NCI-H187 treated with DMSO at 0.1 percent for 48 hours (cell line): ENCODE results near the gene MAD1L1.

ENCODE experiments used
- DNase-seq: peaks from one replicate; lab custom pipeline; 2025; lab: John Stamatoyannopoulos, UW

Gene MAD1L1

DNA sequence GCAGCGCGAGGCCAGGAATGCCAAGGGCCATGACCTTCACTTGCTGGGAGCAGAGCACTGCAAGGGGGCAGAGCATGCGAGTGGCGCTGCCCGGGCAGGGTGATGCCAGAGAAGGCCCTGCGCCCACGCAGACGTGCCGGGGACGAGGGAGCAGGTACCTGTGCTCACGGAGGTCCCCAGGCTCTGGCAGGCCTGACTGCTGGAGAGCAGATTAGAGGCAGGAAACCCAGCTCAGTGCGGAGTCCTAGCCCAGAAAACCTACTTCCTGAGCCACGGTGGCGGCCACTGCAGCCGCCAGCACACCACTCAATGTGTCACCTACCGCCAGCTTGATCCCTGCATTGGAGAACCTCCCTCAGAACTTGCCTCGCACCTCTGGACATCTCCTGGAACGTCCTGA is 148.4 kb downstream of the MAD1L1 start:
- DNase-seq, result no peak

DNA sequence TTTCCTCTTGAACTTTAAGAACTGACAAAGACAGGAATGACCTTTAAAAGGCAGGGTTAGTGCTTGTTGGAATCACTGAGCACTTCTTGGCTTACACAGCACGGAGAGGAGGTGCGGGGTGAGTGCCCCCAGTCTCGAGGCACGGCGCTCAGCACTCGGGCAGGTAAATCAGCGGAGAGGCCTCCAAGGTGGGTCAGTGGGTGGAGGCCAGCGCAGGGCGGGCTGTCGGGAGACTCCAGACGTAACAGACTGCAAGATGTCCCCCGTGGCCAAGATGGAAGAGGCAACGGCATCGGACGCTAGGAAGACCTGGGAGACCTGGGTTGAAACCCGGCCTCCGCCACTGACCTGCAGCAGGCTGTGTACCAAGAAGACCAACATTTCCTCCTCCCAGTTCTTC is 149.4 kb downstream of the MAD1L1 start:
- no peak for DNase-seq

DNA sequence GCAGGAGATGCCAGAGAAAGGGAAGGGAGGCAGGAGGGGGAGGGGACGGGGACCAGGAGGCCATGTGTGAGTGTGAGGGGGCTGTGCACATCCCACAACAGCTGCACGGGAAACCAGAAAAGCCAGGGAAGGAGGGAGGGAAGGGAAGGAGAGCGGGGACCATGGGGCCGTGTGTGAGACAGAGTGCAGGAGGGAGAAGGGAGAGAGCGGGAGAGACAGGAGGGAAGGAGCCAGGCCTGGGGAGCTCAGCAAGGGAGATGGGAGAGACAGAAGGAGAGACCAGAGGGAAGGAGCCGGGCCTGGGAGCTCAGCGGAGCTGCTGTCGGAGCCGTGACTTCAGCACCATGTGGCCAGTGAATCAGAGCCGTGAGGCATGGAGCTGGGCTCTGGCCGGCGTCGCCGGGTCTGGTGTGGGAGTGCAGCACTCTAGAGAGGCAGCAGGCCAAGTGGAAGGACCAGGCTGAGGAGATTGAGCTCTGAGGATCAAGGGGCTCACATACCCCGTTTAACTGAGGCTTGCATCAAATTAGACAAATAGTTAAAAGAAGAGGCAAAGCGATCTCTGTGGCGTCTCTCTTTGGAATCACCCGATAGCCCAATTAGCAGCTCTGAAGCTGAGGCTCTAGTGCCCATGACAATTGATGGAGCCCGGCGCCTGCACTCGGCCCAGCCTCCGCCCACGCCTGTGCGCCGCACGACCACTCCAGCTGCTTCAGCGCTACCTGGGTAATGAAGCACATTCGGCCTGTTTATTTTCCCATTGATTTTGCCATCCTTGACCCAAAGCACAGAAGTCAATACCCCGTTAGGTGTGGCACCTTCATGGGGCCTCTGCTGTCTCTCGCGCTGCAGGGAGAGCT is 150.4 kb downstream of the MAD1L1 start:
- DNase-seq, result no peak

DNA sequence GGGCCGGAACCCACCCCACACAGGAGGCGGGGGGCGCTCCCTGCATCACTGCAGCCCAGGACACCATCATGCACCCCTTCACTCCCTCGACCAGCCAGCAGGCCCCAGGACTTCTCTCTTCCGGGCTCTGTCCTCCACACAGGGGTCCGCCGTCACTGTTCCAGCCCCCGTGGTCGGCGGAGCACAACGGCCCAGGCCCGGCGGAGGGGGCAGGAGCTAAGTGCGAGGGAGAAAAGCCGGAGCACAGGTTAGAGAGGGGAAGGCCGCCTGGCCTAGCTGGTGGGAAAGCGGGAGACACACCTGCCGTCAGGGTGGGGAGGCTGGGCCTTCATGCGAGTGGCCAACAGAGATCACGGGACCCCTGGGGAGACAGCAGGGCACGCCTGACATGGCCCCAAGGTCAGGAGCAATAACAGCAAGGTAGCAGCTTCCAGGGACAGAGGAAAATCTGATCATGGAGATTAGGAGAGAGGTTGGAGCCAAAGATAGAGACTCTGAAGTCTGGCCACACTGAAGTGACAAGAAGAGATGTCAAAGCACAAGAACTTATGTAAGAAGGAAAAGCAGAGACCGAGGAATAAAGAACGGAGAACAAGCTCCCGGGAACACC is 151.1 kb downstream of the MAD1L1 start:
- no peak for DNase-seq

DNA sequence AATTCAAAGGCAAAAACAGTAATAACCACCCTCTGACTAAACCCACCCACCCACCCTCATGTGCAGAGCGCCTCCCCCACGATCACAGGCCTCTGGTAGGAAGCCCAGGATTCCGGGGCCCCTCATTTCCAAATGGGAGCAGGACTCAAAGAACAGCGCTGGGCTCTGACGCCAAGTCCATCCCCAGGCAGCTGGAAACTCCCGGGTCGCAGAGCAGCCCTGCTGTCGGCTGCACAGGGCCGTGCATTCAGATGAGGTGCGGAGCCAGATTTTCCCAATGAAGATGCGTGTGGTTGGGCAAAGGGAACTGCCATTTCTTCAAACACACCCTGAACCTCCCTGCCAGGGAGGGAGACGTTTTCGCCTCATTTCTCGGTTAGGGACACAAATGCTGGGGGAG is 152.3 kb downstream of the MAD1L1 start:
- no peak for DNase-seq

DNA sequence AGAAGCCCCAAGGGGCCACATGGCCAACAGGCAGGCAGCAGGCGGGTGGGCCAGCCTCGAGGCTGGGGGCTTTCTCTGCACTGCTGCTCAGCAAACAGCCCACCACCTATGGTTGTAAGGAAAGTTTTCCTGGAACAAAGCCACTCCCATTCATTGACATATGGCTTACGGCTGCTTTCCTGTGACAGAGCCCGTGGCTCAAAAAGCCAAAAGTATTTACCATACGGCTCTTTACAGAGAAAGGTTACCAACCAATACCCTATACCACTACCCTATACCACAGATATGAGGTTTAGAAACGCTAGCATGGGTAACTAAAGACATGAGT is 152.7 kb downstream of the MAD1L1 start:
- DNase-seq, result no peak

DNA sequence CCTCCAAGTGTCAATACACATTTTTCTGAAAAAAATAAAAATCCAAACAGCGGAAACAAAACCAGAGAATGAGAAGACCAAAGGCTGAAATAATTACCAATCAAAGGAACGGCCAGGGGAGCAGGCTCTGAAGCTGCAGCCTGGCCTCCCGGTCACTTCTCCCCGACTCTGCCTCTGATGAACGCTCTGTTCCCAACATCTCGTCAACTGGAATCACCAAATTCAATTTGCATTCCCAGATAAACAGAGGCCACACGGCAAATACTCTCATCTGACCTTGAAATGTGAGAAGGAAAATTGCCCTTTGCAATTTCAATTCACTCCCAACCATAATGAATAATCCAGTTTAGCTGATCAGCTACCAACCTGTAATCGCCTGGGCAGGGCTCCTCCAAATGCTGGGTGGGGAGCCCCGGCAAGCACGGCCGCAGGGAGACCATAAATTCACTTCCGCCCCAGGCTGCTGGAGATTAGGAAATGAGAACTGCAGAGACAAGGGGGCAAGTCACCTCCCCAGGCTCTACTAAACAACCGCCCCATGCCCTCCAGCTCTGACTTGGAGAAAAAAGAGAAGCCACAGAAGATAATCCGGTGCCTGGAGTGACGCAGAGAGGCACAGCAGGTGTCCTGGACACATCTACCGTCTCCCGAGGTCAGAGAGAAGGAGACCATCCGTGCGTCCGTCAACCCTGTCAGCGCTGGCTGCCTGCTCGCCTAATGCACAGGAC is 153.2 kb downstream of the MAD1L1 start:
- DNase-seq, result no peak

DNA sequence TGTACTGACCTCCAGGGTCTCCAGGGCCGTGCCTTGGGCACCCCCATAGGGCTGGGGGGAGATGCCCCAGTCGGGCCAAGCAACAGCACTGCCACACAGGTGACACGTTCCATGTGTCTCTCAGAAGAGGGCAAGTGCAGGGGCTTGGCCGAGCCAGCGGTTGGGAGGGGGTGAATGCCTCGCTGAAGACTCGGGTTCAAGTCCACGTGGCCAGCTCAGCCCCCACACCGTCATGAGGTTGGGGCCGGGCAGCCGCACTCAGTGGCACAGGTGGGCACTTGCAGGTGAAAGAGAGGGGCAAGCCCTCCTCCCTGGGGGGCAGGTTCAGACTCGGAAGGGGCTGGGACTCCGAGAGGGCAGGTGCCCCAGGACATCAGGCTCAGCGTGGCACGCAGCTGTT is 153.8 kb downstream of the MAD1L1 start:
- DNase-seq, result no peak

DNA sequence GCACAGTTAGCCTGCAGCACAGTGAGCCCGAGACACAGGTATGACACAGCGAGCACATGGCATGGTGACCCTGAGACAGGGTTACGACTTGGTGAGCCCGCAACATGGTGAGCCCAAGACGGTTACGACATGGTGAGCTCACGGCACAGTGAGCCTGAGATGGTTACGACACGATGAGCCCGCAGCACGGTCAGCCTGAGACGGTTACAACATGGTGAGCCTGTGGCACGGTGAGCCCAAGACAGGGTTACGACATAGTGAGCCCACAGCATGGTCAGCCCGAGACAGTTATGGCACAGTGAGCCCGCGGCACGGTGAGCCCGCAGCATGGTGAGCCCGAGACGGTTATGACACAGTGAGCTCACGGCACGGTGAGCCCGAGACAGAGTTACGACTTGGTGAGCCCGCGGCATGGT is 156.1 kb downstream of the MAD1L1 start:
- DNase-seq, result no peak

DNA sequence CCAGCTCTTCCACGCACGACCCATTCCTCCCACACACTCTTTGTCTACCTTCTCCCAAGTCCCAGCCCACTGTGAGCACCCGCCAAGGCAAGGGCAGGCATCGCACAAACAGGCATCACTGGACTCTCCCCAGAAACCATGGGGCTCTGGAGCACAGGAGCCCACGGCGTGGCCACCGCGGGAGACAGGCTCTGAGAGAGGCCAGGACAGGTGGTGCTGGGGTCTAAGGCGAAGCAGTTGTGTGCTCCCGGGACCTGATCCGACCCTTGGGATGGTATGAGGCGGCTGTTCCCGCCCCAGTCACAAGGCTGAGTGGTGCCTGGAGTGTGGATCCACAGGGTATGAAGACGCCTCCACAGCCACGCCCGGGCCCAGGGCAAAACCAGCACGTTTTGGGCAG is 156.9 kb downstream of the MAD1L1 start:
- DNase-seq, result no peak

DNA sequence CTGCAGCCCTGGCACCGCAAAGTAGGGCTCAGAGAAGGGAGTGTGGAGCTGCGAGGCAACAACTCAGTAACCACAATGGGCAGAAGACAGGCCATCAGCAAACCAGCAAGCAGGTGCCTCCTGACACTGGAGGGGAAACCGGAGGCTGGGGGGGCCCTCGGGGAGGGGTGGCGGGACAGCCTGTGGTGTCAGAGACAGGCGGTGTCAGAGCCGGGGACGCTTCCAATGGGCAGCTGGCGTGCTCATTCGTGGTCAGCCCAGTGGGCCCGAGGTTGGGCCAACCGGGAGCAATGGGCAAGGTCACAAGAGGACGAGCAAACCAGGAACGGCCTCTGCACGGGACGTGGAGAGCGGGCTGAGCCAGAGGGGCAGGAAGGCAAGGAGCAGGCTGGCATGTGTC is 158.1 kb downstream of the MAD1L1 start:
- no peak for DNase-seq

DNA sequence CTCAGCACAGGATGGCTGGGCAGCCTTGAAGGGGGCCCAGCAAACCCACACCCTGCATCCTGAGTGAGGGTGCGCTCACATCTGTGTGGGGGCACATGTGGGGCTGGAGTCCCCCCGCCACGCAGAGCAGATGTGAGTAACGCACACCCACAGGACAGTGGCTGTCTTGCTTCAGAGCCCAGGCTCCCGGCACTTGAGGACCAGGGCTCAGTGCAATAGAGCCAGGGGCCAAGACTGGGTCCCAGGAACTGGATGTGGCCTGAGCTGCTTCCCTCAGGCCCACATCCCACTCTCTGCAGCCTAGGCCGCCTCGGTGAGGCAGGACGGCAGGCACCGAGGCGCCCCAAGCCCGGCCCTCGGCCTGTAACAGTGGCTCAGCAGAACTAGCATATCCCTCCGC is 159.9 kb downstream of the MAD1L1 start:
- DNase-seq, result no peak

DNA sequence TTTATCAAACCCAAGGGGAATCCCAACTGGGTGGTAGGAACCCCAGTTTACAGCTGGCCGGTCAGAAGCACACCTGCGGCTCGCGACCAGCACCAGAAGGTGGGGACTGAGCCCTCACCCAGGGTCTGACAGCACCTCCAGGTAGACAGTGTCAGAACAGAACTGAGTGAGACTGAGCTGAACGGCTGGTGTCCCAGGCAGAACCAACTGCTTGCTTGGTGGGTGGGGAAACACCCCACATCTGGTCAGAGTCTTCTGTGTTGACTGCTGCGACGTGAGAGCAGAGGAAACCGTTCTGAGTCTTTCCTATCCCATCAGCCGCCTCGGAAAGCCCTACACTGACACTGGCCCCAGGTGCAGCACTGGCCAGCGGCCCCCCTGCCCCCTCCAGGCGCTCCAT is 160.7 kb downstream of the MAD1L1 start:
- no peak for DNase-seq

DNA sequence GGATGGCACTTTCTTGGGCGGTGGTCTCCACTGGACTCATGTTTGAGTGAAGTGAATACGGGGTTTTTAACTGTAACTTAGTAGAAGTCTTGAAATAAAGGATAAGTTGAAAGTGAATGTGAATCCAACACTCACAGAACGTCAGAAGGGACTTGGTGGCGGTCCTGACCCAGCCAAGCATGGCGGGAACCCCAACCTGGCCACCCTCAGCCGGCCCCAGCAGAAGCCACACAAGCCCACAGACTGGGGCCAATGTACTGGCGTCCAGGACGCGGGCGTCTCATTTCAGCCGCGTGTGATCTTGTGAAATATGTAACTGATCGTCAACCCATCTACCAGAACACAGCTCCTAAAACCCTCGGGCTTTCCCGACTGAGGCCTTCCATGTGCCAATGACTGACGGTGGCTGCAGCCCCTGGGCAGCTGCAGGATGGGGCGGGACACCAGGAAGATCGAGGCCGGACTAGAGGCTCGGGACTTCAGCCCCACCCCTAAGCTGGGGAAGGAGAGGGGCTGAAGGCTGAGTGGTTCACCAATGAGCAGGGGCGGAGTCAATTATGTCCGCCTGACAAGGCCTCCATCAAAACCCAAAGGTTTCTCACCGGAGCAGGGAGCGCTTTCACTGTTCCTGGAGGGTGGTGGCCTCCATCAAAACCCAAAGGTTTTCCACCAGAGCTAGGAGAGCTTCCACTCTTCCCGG is 161.5 kb downstream of the MAD1L1 start:
- DNase-seq, result no peak

DNA sequence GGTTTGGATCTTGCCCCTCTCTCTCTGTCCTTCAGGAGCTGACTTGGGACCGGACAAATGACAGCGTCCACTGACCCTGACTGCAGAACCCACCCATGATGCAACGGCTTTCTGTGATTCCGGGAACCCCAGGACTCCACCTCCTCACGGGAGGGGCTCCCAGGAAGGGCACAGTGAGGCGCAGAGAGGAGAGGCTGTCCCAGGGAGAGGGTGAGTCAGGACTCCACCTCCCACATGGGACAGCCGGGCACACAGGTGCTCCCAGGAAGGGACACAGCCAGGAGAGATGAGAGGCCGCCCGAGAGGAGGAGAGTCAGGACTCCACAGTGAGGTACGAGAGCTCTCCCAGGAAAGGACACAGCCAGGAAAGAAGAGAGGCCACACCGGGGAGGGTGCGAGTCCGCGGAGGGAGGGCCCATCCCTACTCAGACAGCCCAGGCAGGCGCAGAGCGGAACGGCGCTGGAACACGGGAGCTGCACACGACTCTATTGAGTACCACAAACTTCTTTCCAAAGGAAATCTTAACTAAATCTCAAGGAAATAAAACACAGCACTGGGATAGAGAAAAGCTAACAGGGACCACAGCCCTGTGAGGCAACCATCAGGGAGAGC is 162.5 kb downstream of the MAD1L1 start:
- DNase-seq, result no peak

DNA sequence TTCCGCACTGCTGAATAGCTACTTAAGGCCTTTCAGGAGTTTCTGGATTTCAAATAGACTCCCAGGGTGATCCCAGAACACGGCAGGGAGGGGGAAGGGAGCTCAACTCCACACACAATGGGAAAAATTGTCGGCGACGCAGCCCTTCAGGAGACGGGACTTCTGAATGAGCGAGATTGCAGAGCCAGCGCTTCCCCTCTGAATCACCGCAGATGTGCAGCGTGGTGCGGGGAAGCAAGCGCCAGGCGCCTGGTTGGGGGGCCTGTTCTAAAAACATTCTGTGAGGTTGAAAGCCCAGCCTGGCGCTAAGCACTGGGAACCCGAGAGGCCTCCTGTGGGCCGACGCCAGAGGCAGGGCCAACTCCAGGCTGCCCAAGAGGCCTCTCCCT is 163.3 kb downstream of the MAD1L1 start:
- no peak for DNase-seq

DNA sequence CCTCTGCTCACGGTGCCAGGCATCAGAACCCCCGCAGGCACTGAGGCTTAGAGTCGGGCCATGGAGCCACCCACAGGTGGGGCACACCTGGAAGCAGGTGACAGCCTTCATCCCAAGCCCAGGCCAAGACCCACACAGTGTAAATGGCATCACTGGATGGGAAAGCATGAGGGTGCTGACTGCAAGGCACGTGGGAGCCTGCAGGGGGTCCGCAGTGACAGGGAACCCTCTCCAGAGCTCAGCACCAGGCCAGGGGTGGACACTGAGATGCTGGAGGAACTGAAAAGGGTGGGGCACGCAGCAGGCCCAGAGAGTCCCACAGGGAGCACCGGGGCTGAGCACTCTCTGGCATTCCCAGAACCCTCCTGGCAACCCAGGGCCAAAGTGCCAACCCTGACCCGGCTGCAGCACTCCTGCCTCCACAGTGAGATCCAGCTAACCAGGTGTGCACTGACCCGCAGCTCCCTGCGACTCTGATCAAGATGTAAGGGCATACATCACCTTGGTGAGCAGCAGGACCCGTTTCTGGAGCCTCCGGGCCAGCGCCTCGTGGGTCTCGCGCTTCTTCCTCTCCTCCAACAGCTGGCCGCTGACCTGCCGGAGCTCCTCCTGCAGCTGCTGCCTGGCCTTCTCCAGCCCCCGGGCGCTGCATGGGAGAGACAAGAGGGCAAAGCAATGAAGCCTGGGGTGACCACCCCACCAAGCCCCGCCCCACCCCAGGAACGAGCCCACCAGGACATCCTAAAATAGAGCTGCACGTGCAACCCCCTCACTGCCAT is 163.9 kb downstream of the MAD1L1 start:
- no peak for DNase-seq

DNA sequence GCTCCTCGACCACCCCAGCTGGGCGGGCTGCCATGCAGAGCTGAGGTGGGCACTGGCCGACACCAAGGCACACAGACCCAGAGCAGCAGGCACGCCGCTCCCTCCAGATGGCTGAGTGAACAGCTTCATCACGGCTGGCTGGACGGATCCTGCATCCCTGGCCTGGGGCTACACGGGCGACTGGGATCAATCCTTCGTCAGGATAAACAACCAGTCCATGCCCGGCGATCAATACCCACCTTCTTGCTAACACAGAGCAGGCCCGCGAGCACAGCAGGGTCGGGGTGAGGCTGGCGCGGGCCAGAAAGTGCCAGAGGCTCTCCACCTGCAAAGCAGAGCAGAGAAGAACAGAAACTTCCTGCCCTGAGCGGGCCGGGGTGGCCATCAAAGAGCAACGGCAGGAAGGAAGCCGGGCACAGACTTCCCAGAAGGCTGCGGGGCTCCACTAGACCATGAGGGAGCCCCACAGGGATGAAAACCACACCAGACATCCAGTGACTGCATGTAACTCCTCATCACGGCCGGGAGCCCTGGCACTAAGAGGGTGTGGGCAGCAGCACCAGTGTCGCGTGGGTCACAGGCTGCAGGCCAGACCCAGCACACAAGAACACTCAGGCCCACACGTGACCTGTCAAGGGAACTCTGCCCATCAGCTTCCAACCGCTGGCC is 166.4 kb downstream of the MAD1L1 start:
- no peak for DNase-seq

DNA sequence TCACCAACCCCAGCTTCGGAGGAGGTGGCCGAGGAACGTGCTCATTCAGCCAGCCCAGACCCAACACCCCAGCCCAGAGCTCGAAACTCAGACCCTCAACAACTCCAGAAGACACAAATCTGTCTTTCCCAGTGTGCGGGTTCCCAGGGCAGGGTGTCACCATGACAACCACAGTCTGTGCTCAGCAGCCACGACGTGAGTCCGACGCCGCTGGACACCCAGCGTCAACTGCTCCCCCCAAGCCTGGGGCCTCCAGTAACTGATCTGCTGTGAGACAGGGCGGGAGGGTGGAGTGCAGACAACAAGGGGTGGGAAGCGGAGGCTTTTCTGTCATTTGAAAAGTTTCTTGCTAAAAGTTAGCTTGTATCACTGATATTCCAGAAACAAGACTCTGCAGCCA is 167.2 kb downstream of the MAD1L1 start:
- DNase-seq, result no peak

DNA sequence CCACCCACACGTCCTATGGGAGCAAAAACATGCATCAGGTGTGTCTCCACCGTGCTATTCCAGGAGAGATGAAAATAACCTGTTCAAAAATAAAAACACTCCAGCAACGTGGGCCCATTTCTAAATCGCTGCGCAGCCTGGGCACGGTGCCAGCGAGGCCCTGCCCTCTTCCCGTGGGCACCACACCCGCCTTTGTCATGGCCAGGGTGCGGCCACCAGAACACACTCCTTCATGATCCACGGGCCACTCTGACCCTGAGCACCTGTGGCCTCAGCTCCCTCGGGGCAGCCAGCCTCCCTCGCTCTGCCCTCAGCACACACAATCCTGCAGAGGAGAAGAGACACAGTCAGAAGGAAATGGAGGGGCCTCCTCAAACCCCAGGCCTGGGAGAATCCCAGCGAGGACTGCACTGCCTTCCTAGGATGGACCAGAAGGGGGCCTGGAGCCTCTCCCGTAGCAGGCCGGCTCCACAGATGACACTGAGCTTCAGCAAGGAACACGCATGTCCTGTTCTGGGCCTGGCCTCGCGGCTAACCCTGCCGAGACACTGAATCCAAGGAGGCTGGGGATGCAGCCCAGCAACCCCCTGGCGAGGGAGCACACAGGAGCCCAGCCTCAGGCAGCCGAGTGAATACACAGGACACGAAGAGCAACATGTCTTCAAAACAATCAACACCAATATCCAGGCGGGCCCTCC is 169.0 kb downstream of the MAD1L1 start:
- DNase-seq, result no peak
